Right atrium auricular region (tissue), 2 donors: Measurements from ENCODE around the gene OR2T10. TPM values are rescaled to one million over a fixed set of nuclear protein-coding genes. Genes with fewer than 3 reads are reported as not detected.
"Not testable (repeated sequence)": the region's sequence is repeated elsewhere in the genome, so short reads cannot be mapped to it uniquely, and the experiment has no call there.

Experiments used
- DNase-seq: peaks from one replicate; pipeline ENCODE4 v3.0.0-alpha.2; 2019; ENCODE audit warnings: low spot score
- H3K27ac ChIP-seq, 2 donors: fragments of 200-600 bp; sonication (generic); 1 replicate in 1 of 2; 2 replicates in 1 of 2; pipeline ENCODE4 v1.5.1; 2016 to 2019
- H3K27me3 ChIP-seq, 2 donors: fragments of 200-600 bp; sonication (generic); one replicate each; pipeline versions ENCODE4 v1.5.1 to v1.6.0; 2017 to 2019
- H3K36me3 ChIP-seq: fragments of 200-600 bp; sonication (generic); one replicate; pipeline ENCODE4 v1.5.1; 2016
- H3K4me1 ChIP-seq, 2 donors: fragments of 200-600 bp; sonication (generic); one replicate each; pipeline versions ENCODE4 v1.5.1 to v1.6.0; 2017 to 2019
- H3K4me3 ChIP-seq, 2 donors: fragments of 200-600 bp; sonication (generic); 1 replicate in 1 of 2; 2 replicates in 1 of 2; pipeline ENCODE4 v1.5.1; 2017 to 2019; ENCODE audit warnings: mild to moderate bottlenecking in 1 of 2, moderate library complexity in 1 of 2
- H3K9me3 ChIP-seq, 2 donors: fragments of 200-600 bp; sonication (generic); one replicate each; pipeline ENCODE4 v1.5.1; 2019
- CTCF ChIP-seq, 2 donors: fragments of 200-600 bp; sonication (generic); IDR thresholded peaks; one replicate each; pipeline ENCODE4 v1.5.1; 2019; ENCODE audit warnings: antibody characterized with exemption in 2 of 2
- total RNA-seq, 2 donors: library from RNA; depleted of rRNA; stranded (reverse); fragments of >200 nt; gene quantifications; one replicate each; pipeline ENCODE4 v1.1.0, GENCODE V29; 2016

The OR2T10 gene
- total RNA-seq, 2 donors from 2014 or later, result not detected

DNA sequence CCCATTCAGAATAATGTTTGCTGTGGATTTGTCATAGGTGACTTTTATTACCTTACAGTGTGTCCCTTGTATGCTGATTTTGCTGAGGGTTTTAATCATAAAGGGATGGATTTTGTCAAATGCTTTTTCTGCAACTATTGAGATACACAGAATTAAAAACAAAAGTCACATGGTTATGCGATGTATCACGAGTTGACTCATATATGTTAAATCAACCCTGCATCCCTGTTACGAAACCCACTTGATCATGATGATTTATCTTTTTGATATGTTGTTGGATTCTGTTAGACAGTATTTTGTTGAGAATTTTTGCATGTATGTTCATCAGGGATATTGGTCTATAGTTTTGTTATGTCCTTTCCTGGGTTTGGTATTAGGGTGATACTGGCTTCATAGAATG lies 12.2 kb downstream of the OR2T10 start:
- no peak for DNase-seq
- H3K4me1 ChIP-seq, result no peaks in the 10 kb centered on the region

GRCh38 chr1:248576260-248576980 lies 21.1 kb downstream of the OR2T10 start:
- Histone ChIP-seq H3K4me3 (no peak overlapping the region), H3K27me3 (no peaks in the 10 kb centered on the region), H3K4me1 (no peaks in the 10 kb centered on the region), H3K9me3 (peaks cover 0 to 7% of the 10 kb centered on the region in 2 donors), H3K27ac (no peak overlapping the region), H3K36me3 (no peaks in the 10 kb centered on the region)
- TF ChIP-seq CTCF (IDR thresholded peaks at IDR 0.05), result no peak
- DNase-seq, result no peak

More for the DNA sequence above, 12.2 kb downstream of the OR2T10 start:
- H3K4me3 ChIP-seq, result no peak overlapping the region
- no peak overlapping the region for H3K27ac ChIP-seq
- no peaks in the 10 kb centered on the region for H3K9me3 ChIP-seq
- TF ChIP-seq CTCF (IDR thresholded peaks at IDR 0.05), result no peak
- H3K36me3 ChIP-seq, result no peaks in the 10 kb centered on the region
- no peaks in the 10 kb centered on the region for H3K27me3 ChIP-seq

DNA sequence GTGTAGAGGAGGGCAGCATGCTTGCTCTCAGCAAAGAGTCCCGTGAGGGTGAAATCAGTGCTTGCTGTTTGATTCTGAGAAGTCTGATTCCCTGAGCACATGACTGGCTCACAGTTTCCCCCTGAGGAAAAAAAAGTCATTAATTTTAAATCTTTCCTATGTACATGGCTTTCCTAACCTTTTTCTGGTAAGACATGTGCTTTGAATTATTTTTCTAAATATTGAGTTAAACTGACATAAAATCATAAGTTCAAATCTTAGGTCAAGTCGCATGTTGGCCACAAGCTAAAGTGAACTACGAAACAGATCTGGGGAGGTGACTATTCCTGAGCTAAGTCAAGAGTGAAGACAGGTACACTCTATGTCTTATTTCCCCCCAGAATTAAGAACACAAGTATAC lies 22.8 kb downstream of the OR2T10 start, which contains the start of gene OR2T34:
Gene OR2T34 (minus strand): TSS at position 101 of the 400 bp plus-strand sequence. CDS start 0 bp downstream, at position 101.
- DNase-seq, H3K27ac ChIP-seq, H3K27me3 ChIP-seq, H3K9me3 ChIP-seq, H3K4me3 ChIP-seq, H3K4me1 ChIP-seq, H3K36me3 ChIP-seq: not testable (repeated sequence)

- not testable (repeated sequence) for H3K27me3 ChIP-seq, H3K4me1 ChIP-seq, H3K27ac ChIP-seq, H3K36me3 ChIP-seq, DNase-seq, H3K4me3 ChIP-seq, H3K9me3 ChIP-seq
Measured at GRCh38 chr1:248573856-248574255, 23.6 kb downstream of the OR2T10 start.

DNA sequence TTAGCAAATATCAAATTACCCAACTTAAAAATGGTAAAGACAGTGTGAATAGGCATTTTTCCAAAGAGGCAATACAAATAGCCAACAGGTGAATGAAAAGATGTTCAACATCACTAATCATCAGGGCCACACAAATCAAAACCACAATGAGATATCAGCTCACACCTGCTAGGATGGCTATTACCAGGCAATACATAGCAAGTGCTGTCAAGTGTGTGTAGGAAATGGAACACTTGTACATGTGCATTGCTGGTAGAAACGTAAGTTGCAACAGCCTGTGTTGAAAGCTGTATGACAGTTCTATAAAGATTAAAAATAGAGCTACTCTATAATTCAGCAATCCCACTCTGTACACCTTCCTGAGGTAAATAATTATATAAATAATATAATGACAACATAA lies 25.5 kb downstream of the OR2T10 start:
- not testable (repeated sequence) for DNase-seq, H3K4me3 ChIP-seq, H3K27ac ChIP-seq, H3K27me3 ChIP-seq, H3K36me3 ChIP-seq, H3K9me3 ChIP-seq, H3K4me1 ChIP-seq

DNA sequence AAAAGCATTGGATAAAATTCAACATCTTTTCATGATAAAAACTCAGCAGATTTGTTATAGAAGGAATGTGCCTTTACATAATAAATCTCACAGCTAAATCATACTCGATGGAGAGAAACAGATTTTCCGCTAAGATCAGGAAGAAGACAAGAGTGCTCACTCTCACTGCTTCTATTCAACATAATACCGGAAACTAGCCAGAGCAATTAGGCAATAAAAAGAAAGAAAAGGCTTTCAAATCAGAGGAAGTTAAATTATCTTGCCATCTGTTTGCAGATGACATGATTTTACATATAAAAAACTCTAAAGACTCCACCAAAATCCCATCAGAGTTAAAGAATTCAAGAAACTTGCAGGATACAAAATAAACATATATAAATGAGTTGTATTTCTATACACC lies 26.7 kb downstream of the OR2T10 start:
- not testable (repeated sequence) for H3K9me3 ChIP-seq, H3K4me3 ChIP-seq, H3K4me1 ChIP-seq, DNase-seq, H3K27ac ChIP-seq, H3K36me3 ChIP-seq, H3K27me3 ChIP-seq

GRCh38 chr1:248569049-248569448 lies 28.5 kb downstream of the OR2T10 start:
- not testable (repeated sequence) for H3K4me1 ChIP-seq, DNase-seq, H3K36me3 ChIP-seq, H3K9me3 ChIP-seq, H3K4me3 ChIP-seq, H3K27ac ChIP-seq, H3K27me3 ChIP-seq

GRCh38 chr1:248565530-248566373 lies 31.7 kb downstream of the OR2T10 start:
- not testable (repeated sequence) for DNase-seq, H3K4me3 ChIP-seq, H3K9me3 ChIP-seq, H3K4me1 ChIP-seq, H3K27me3 ChIP-seq, H3K36me3 ChIP-seq, H3K27ac ChIP-seq

DNA sequence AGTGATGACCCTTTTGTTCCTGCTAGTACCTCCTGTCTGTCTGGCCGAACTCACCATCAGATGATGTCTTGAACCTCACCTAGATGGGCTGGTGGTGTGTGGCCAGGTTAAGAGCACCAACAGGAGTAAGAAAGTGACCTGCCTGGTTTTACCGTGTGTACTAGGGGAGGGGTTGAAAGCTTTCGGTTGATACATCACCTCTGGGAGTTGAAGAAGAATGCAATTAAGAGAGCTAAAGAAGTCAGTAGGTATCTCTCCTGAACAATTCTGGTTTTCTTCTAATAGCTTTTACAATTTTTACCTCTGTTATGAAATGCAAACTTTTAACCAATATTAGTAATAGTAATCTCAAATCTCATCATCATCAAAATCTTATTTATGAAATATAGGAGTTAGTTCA lies 34.8 kb downstream of the OR2T10 start, which contains the start of gene OR2T29:
Gene OR2T29 (minus strand): TSS at position 101 of the 400 bp plus-strand sequence. CDS start 3,281 bp downstream, outside the sequence.
- H3K4me3 ChIP-seq, H3K27me3 ChIP-seq, H3K9me3 ChIP-seq, H3K27ac ChIP-seq, H3K36me3 ChIP-seq, H3K4me1 ChIP-seq, DNase-seq: not testable (repeated sequence)

DNA sequence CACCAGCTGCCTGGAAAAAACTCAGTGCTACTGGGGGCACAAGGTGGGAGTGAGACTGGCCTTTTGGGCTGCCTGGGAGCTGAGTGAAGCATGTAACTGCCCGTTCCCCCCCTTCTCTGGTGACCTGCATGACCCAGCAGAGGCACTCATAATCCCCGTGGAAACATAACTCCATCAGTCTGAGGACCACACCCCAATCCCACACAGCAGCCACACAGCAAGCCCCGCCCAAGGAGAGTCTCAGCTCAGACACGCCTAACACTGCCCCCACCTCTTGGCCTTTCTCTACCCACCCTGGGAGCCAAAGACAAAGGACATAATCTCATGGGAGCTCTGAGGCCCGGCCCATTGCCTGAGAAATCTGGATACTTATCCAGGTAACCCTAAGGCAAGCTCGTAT lies 46.5 kb downstream of the OR2T10 start:
- H3K9me3 ChIP-seq, H3K4me1 ChIP-seq, H3K27ac ChIP-seq, H3K27me3 ChIP-seq, DNase-seq, H3K4me3 ChIP-seq, H3K36me3 ChIP-seq: not testable (repeated sequence)

DNA sequence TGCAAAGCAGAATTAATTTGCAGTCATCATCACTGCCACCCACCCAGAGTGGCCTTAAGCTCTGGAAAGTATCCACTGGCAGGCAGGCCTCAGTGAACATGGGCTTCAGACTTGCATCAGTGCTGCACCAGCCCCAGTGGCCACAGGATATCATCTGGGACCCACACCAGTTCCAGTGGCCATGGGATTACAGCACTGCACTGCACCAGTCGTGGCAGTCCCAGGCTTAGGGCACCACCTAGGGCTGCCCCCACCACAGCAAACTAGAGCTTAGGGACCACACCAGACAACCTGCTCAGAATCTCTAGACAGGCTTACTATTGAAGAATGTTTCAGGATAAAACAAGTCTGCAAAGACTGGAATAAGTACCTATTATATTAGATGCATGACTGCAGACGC lies 50.1 kb downstream of the OR2T10 start:
- H3K4me3 ChIP-seq, H3K27me3 ChIP-seq, H3K4me1 ChIP-seq, H3K27ac ChIP-seq, H3K36me3 ChIP-seq, DNase-seq, H3K9me3 ChIP-seq: not testable (repeated sequence)
